Left ventricle myocardium inferior (tissue), 1 donor: ENCODE results near the gene GBA3. TPM values are rescaled to one million over a fixed set of nuclear protein-coding genes. Genes with fewer than 3 reads are reported as not detected.

Source experiments
- DNase-seq: peaks from one replicate; pipeline ENCODE4 v3.0.0-alpha.2; 2020
- H3K27ac ChIP-seq: fragments of 200-600 bp; replicated peaks from 2 replicates; pipeline ENCODE4 v1.8.0; 2021
- H3K27me3 ChIP-seq: fragments of 200-600 bp; 2 replicates; pipeline ENCODE4 v1.8.0; 2021; ENCODE audit warnings: low read depth
- H3K36me3 ChIP-seq: fragments of 200-600 bp; 2 replicates; pipeline ENCODE4 v1.8.0; 2021
- H3K4me1 ChIP-seq: fragments of 200-600 bp; 2 replicates; pipeline ENCODE4 v1.8.0; 2021
- H3K4me3 ChIP-seq: fragments of 200-600 bp; 2 replicates; pipeline ENCODE4 v1.8.0; 2021; ENCODE audit warnings: mild to moderate bottlenecking, moderate library complexity
- H3K9me3 ChIP-seq: fragments of 200-600 bp; replicated peaks from 2 replicates; pipeline ENCODE4 v1.8.0; 2021
- intact Hi-C: fragments of 100-400 bp; cut with micrococcal nuclease; formaldehyde crosslinking; loops from one replicate; pipeline ENCODE4 v1.11.0; 2022
- total RNA-seq: library from RNA; stranded (reverse); fragmentation: NEBNext Ultra II Directional; extraction: Animal tissue kit (Norgen Biotek cat#: 25700); gene quantifications from one replicate; pipeline ENCODE4 v1.2.1, GENCODE V29; 2021
- TF ChIP-seq, protein P1 (sequence below): fragments of 200-600 bp; IDR thresholded peaks from 2 replicates; pipeline ENCODE4 v1.8.0; 2021; ENCODE audit warnings: antibody characterized with exemption, mild to moderate bottlenecking, borderline replicate concordance
- donor health status: DM: no; HTN: yes; CAD: no; lungs with severe emphysema.

Gene GBA3
- total RNA-seq, 1 donor from 2014 or later, result not detected

DNA sequence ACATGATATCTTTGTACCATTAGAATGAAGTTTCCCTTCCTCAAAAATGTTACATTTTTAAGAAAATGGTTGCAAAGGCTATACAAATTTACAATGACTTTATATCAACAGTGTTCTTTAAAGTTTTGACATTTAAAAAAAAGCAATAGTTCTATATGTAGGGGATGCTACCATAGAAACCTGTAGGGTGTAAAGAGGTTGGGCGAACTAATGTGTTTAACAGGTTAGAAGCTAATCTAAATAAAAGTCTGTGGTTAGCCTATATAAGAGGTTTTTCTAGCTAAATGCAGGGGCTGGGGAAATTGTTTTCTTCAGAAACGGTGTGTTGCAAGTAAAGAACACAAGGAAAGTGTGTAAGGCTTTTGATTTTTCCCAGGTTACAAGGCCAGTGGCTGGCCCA lies 73.3 kb downstream of the GBA3 start:
- DNase-seq, result no peak
- H3K27me3 ChIP-seq, result no peaks in the 10 kb centered on the region
- TF ChIP-seq, protein P1, sequence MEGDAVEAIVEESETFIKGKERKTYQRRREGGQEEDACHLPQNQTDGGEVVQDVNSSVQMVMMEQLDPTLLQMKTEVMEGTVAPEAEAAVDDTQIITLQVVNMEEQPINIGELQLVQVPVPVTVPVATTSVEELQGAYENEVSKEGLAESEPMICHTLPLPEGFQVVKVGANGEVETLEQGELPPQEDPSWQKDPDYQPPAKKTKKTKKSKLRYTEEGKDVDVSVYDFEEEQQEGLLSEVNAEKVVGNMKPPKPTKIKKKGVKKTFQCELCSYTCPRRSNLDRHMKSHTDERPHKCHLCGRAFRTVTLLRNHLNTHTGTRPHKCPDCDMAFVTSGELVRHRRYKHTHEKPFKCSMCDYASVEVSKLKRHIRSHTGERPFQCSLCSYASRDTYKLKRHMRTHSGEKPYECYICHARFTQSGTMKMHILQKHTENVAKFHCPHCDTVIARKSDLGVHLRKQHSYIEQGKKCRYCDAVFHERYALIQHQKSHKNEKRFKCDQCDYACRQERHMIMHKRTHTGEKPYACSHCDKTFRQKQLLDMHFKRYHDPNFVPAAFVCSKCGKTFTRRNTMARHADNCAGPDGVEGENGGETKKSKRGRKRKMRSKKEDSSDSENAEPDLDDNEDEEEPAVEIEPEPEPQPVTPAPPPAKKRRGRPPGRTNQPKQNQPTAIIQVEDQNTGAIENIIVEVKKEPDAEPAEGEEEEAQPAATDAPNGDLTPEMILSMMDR, result no peak
- no peak overlapping the region for H3K4me3 ChIP-seq
- no peak overlapping the region for H3K27ac ChIP-seq
- intact Hi-C loops, result no loop called here
- no peaks in the 10 kb centered on the region for H3K4me1 ChIP-seq
- peaks cover 12% of the 10 kb centered on the region for H3K9me3 ChIP-seq
- no peaks in the 10 kb centered on the region for H3K36me3 ChIP-seq

GRCh38 chr4:22778547-22779163 lies 85.9 kb downstream of the GBA3 start:
- Histone ChIP-seq H3K27ac (no peak overlapping the region), H3K9me3 (peaks cover 9% of the 10 kb centered on the region), H3K4me1 (no peaks in the 10 kb centered on the region), H3K36me3 (no peaks in the 10 kb centered on the region), H3K27me3 (no peaks in the 10 kb centered on the region), H3K4me3 (no peak overlapping the region)
- intact Hi-C loops, result no loop called here
- DNase-seq, result no peak
- TF ChIP-seq, protein P1, result no peak

GRCh38 chr4:22780317-22780716 lies 87.6 kb downstream of the GBA3 start:
- Histone ChIP-seq H3K36me3 (no peaks in the 10 kb centered on the region), H3K4me3 (no peak overlapping the region), H3K9me3 (peaks cover 9% of the 10 kb centered on the region), H3K4me1 (no peaks in the 10 kb centered on the region), H3K27me3 (no peaks in the 10 kb centered on the region), H3K27ac (no peak overlapping the region)
- DNase-seq, result no peak
- intact Hi-C loops, result no loop called here
- TF ChIP-seq, protein P1, result no peak

- no peak for DNase-seq
- TF ChIP-seq, protein P1, result no peak
Measured at GRCh38 chr4:22780797-22781196, 88.1 kb downstream of the GBA3 start.

GRCh38 chr4:22787753-22788375 lies 95.1 kb downstream of the GBA3 start:
- no peak for DNase-seq
- no peaks in the 10 kb centered on the region for H3K27me3 ChIP-seq
- H3K4me1 ChIP-seq, result no peaks in the 10 kb centered on the region
- no peak overlapping the region for H3K27ac ChIP-seq
- H3K36me3 ChIP-seq, result no peaks in the 10 kb centered on the region
- TF ChIP-seq, protein P1, result no peak
- H3K9me3 ChIP-seq, result peaks cover 18% of the 10 kb centered on the region
- no peak overlapping the region for H3K4me3 ChIP-seq
- intact Hi-C loops, result no loop called here

More at GRCh38 chr4:22780797-22781196, 88.1 kb downstream of the GBA3 start:
- Histone ChIP-seq H3K27me3 (no peaks in the 10 kb centered on the region), H3K4me3 (no peak overlapping the region), H3K9me3 (peaks cover 9% of the 10 kb centered on the region), H3K36me3 (no peaks in the 10 kb centered on the region), H3K4me1 (no peaks in the 10 kb centered on the region), H3K27ac (no peak overlapping the region)
- intact Hi-C loops, result no loop called here
